H1 (cell line): ENCODE measurements around the gene ABCB10. TPM values are rescaled to one million over a fixed set of nuclear protein-coding genes. Genes with fewer than 3 reads are reported as not detected.

Experiments used
- CTCF ChIA-PET: fragments of 300-600 bp; sonication (Branson Sonifier 250); formaldehyde crosslinking; loops from one replicate; lab custom pipeline; 2021; ENCODE audit not compliant: partially characterized antibody; lab: Charles Lee
- POLR2A ChIA-PET: fragments of 300-600 bp; sonication (Branson Sonifier 250); formaldehyde crosslinking; loops from one replicate; lab custom pipeline; 2021; ENCODE audit warnings: inconsistent platforms; ENCODE audit not compliant: partially characterized antibody; lab: Charles Lee
- DNase-seq, 2 experiments: peaks; one replicate each; pipeline versions ENCODE4 v3.0.0 to v3.0.0-alpha.2; 2010 to 2022; ENCODE audit warnings: low spot score in 2 of 2, low read depth in 1 of 2, mixed read lengths in 1 of 2
- FAIRE-seq: peaks from 2 replicates; lab custom pipeline; 2011; peaks lifted over from hg19 to GRCh38; lab: Jason Lieb, UNC
- H2AFZ ChIP-seq: 2 replicates; pipeline ENCODE4 v1.8.1; 2012; ENCODE audit warnings: low read length, inconsistent platforms
- H2AK5ac ChIP-seq: 2 replicates; pipeline ENCODE4 v1.6.1; 2013; ENCODE audit warnings: low read depth, low read length
- H2BK120ac ChIP-seq: replicated peaks from 2 replicates; pipeline ENCODE3; 2013; ENCODE audit warnings: low read depth, low read length, inconsistent platforms
- H2BK12ac ChIP-seq: 2 replicates; pipeline ENCODE4 v1.6.1; 2013; ENCODE audit warnings: low read depth, low read length
- H2BK15ac ChIP-seq: 2 replicates; pipeline ENCODE4 v1.6.1; 2013; ENCODE audit warnings: low read length
- H2BK20ac ChIP-seq: 2 replicates; pipeline ENCODE4 v1.6.1; 2013; ENCODE audit warnings: low read length
- H2BK5ac ChIP-seq: 2 replicates; pipeline ENCODE4 v1.6.1; 2013; ENCODE audit warnings: low read depth, low read length
- H3K14ac ChIP-seq: 2 replicates; pipeline ENCODE4 v1.6.1; 2013; ENCODE audit warnings: inconsistent platforms; ENCODE audit not compliant: insufficient read length
- H3K18ac ChIP-seq: 2 replicates; pipeline ENCODE4 v1.6.1; 2013; ENCODE audit warnings: low read length; ENCODE audit errors: extremely low read depth
- H3K23ac ChIP-seq: 2 replicates; pipeline ENCODE4 v1.6.1; 2013; ENCODE audit warnings: inconsistent platforms; ENCODE audit not compliant: insufficient read length
- H3K23me2 ChIP-seq: 2 replicates; pipeline ENCODE4 v1.6.1; 2013; ENCODE audit warnings: low read depth, low read length
- H3K27ac ChIP-seq: 2 replicates; pipeline ENCODE4 v1.6.1; 2011; ENCODE audit warnings: low read depth, low read length, inconsistent platforms
- H3K27me3 ChIP-seq, 4 experiments: replicated peaks in 1 of 4; 1 replicate in 1 of 4; 2 replicates in 3 of 4; pipeline versions ENCODE4 v1.6.1 to v1.8.1; 2011 to 2013; ENCODE audit warnings: low read length in 3 of 4, mild to moderate bottlenecking in 3 of 4, inconsistent platforms in 2 of 4, mixed read lengths in 2 of 4, moderate library complexity in 1 of 4; ENCODE audit not compliant: control insufficient read depth in 3 of 4, insufficient read depth in 3 of 4; ENCODE audit errors: extremely low read depth in 1 of 4
- H3K36me3 ChIP-seq, 4 experiments: 2 replicates each; pipeline versions ENCODE4 v1.6.1 to v1.8.1; 2011 to 2013; ENCODE audit warnings: mild to moderate bottlenecking in 4 of 4, low read length in 3 of 4, moderate library complexity in 2 of 4, control low read depth in 1 of 4, inconsistent platforms in 1 of 4; ENCODE audit not compliant: insufficient read depth in 4 of 4, control insufficient read depth in 2 of 4
- H3K4ac ChIP-seq: replicated peaks from 2 replicates; pipeline ENCODE3; 2013; ENCODE audit warnings: low read length, low read depth, mixed read lengths, inconsistent platforms; ENCODE audit not compliant: insufficient read length
- H3K4me1 ChIP-seq, 4 experiments: replicated peaks in 1 of 4; 1 replicate in 1 of 4; 2 replicates in 3 of 4; pipeline versions ENCODE4 v1.6.1 to v1.8.1; 2011 to 2013; ENCODE audit warnings: low read length in 3 of 4, inconsistent platforms in 2 of 4, mixed read lengths in 1 of 4; ENCODE audit not compliant: insufficient read depth in 4 of 4, control insufficient read depth in 3 of 4
- H3K4me2 ChIP-seq, 2 experiments: 2 replicates each; pipeline versions ENCODE4 v1.6.1 to v1.8.1; 2011 to 2013; ENCODE audit warnings: low read depth in 2 of 2, low read length in 2 of 2, control low read depth in 1 of 2, inconsistent platforms in 1 of 2, mild to moderate bottlenecking in 1 of 2; ENCODE audit not compliant: insufficient read depth in 1 of 2
- H3K4me3 ChIP-seq, 4 experiments: fragments of 200-600, 300-600 bp in 1 of 4; sonication (generic), shearing (Covaris generic), sonication (Bioruptor Twin) in 1 of 4; 2 replicates each; pipeline versions ENCODE4 v1.5.1 to v1.8.1; 2011 to 2016; ENCODE audit warnings: low read length in 4 of 4, low read depth in 3 of 4, control low read depth in 2 of 4, inconsistent platforms in 2 of 4, mild to moderate bottlenecking in 2 of 4, mixed read lengths in 1 of 4, moderate library complexity in 1 of 4; ENCODE audit not compliant: insufficient read depth in 2 of 4; ENCODE audit errors: extremely low read depth in 1 of 4
- H3K56ac ChIP-seq: replicated peaks from 2 replicates; pipeline ENCODE3; 2013; ENCODE audit warnings: low read depth, mild to moderate bottlenecking, mixed read lengths, low read length, inconsistent platforms; ENCODE audit not compliant: insufficient read length
- H3K79me1 ChIP-seq: 2 replicates; pipeline ENCODE4 v1.6.1; 2013; ENCODE audit warnings: low read depth, low read length, control low read depth
- H3K79me2 ChIP-seq, 2 experiments: 2 replicates each; pipeline versions ENCODE4 v1.6.1 to v1.8.1; 2012 to 2013; ENCODE audit warnings: low read length in 2 of 2, mild to moderate bottlenecking in 2 of 2, inconsistent platforms in 1 of 2; ENCODE audit not compliant: insufficient read depth in 2 of 2, control insufficient read depth in 1 of 2
- H3K9ac ChIP-seq, 4 experiments: replicated peaks in 1 of 4; 1 replicate in 1 of 4; 2 replicates in 3 of 4; pipeline versions ENCODE4 v1.6.1 to v1.8.1; 2011 to 2013; ENCODE audit warnings: low read depth in 3 of 4, low read length in 3 of 4, control low read depth in 2 of 4, mild to moderate bottlenecking in 2 of 4, moderate library complexity in 2 of 4, inconsistent platforms in 1 of 4; ENCODE audit errors: extremely low read depth in 1 of 4
- H3K9me3 ChIP-seq, 2 experiments: 2 replicates each; pipeline versions ENCODE4 v1.6.1 to v1.8.1; 2012 to 2013; ENCODE audit warnings: mild to moderate bottlenecking in 2 of 2, moderate library complexity in 2 of 2, control low read depth in 1 of 2, inconsistent platforms in 1 of 2, low read depth in 1 of 2, low read length in 1 of 2, mixed read lengths in 1 of 2; ENCODE audit not compliant: insufficient read depth in 2 of 2
- H4K20me1 ChIP-seq, 2 experiments: replicated peaks in 1 of 2; 2 replicates each; pipeline versions ENCODE3 to v1.8.1; 2011 to 2013; ENCODE audit warnings: inconsistent platforms in 2 of 2, low read length in 2 of 2, mild to moderate bottlenecking in 1 of 2; ENCODE audit not compliant: insufficient read depth in 2 of 2, control insufficient read depth in 1 of 2
- H4K5ac ChIP-seq: 2 replicates; pipeline ENCODE4 v1.6.1; 2013; ENCODE audit warnings: low read length, low read depth, mixed read lengths, inconsistent platforms; ENCODE audit not compliant: insufficient read length
- H4K8ac ChIP-seq: 2 replicates; pipeline ENCODE4 v1.8.0; 2013; ENCODE audit warnings: mild to moderate bottlenecking, moderate library complexity, low read length, inconsistent platforms; ENCODE audit not compliant: insufficient read depth; ENCODE audit errors: extremely low read depth
- H4K91ac ChIP-seq: replicated peaks from 2 replicates; pipeline ENCODE3; 2013; ENCODE audit warnings: low read length, mixed read lengths, inconsistent platforms; ENCODE audit not compliant: insufficient read length
- PHF8 ChIP-seq: fragments of 200-600 bp; sonication (generic); conservative IDR thresholded peaks from 2 replicates; pipeline ENCODE4 v1.7.1; 2012; ENCODE audit warnings: low read depth, mild to moderate bottlenecking, inconsistent platforms, low read length, moderate library complexity
- WGBS, 2 experiments: shearing (Covaris generic) in 1 of 2; methylation state at CpG; one replicate each; pipeline versions ENCODE4 v1.1.6 to v1.1.7; 2013 to 2015; ENCODE audit warnings: low lambda C conversion rate in 2 of 2, mixed read lengths in 2 of 2, inconsistent platforms in 1 of 2, low coverage in 1 of 2, missing lambda C conversion rate in 1 of 2; ENCODE audit not compliant: insufficient replicate concordance in 2 of 2, insufficient coverage in 1 of 2, insufficient read length in 1 of 2; ENCODE audit errors: extremely low coverage in 1 of 2, missing lambda C conversion rate in 1 of 2; 5-methylcytosine and 5-hydroxymethylcytosine counted together
- polyA plus RNA-seq, 7 experiments: library from polyadenylated mRNA; depleted of rRNA in 3 of 7; stranded (reverse) in 5 of 7; unstranded in 2 of 7; fragments of >200 nt in 5 of 7; fragments of 200-250 nt in 2 of 7; gene quantifications; 1 replicate in 5 of 7; 2 replicates in 1 of 7; 4 replicates in 1 of 7; pipeline versions ENCODE4 v1.2.1 to v1.2.3, GENCODE V29; 2011 to 2013; ENCODE audit warnings: missing spikeins in 2 of 7, mixed read lengths in 2 of 7
- total RNA-seq: library from RNA; stranded (reverse); fragmentation: NEBNext Ultra II Directional; extraction: Animal tissue kit (Norgen Biotek cat#: 25700); gene quantifications from 2 replicates; pipeline ENCODE4 v1.2.1, GENCODE V29; 2021

The ABCB10 gene
- total and polyA plus RNA-seq, 2 of the 8 experiments (the other 6 are each of a cell fraction or from before 2014, with no cell fraction given) = 3.6 to 11.9 TPM

DNA sequence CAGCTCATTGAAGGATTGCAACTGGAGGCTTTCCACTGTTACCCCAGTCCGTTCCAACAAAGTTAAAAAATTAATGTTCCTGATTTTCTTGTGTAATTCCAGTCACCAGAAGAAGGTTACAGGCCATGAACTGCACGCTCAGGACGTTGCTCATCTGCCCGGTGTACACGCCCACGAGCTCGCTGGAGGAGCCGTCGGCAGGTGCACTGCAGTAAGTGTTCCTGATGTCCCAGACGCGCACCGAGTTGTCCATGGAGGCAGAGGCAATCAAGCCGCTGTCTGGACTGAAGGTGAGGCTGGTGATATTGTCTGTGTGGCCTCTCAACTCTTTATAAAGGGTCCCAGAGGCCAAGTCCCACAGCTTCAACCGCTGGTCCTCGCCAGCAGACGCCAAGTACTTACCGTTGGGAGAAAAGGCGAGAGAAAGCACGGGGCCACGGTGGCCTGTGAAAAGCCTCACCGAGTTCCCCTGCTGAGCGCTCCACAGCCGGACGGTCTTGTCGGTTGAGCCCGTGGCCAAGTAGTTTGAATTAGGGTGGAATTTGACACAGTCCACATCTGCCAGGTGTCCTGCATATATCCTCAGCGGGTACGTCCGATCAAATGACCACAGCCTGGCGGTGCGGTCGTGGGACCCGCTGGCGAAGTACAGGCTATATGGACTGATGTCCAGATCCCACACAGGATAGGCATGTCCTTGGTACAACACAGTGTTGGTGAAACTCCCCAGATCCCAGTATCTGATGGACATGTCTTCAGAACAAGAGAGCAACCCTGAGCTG is 35.9 kb upstream of the ABCB10 start:
- Histone ChIP-seq H3K14ac (no peak overlapping the region), H3K23ac (no peak overlapping the region), H4K91ac (no peak overlapping the region), H2AFZ (no peak overlapping the region), H3K4me1 (no peaks in the 10 kb centered on the region), H3K4me2 (no peak overlapping the region), H3K27ac (no peak overlapping the region), H2BK15ac (no peak overlapping the region), H3K4ac (no peak overlapping the region), H2BK5ac (no peak overlapping the region), H3K79me1 (no peaks in the 10 kb centered on the region; the same call in 1 of the 2 replicates), H4K8ac (no peak overlapping the region), H3K23me2 (no peaks in the 10 kb centered on the region), H3K18ac (no peak overlapping the region), H4K20me1 (peaks cover 1 to 5% of the 10 kb centered on the region in 2 experiments), H3K4me3 (no peak overlapping the region), H3K9ac (no peak overlapping the region), H3K36me3 (peaks cover 4 to 9% (median 6%) of the 10 kb centered on the region in 4 experiments; a peak in 6 of 8 replicates), H3K9me3 (no peaks in the 10 kb centered on the region), H2BK20ac (no peak overlapping the region), H3K56ac (no peak overlapping the region), H2AK5ac (no peak overlapping the region), H2BK12ac (no peak overlapping the region), H2BK120ac (no peak overlapping the region), H3K27me3 (no peaks in the 10 kb centered on the region), H4K5ac (no peak overlapping the region), H3K79me2 (no peaks in the 10 kb centered on the region)
- FAIRE-seq = no peak
- peak in 1 of 2 experiments; percentile 37 for DNase-seq
- ChIA-PET POLR2A (no interaction called here), CTCF (no interaction called here)
- WGBS, 2 experiments = 94% methylated on average over 34 of the region's 34 CpGs; no CpG with 5 or more reads in 1 of the 2 experiments
- TF ChIP-seq PHF8 = no peak
